Ectodermal cell (in vitro differentiated cells): Measurements from ENCODE around the gene ZDHHC14.

Experiments used
- H3K27ac ChIP-seq: 2 replicates; pipeline ENCODE4 v1.7.0; 2013; ENCODE audit warnings: mild to moderate bottlenecking, low read depth, low read length; ENCODE audit not compliant: insufficient read depth, poor library complexity, severe bottlenecking
- H3K27me3 ChIP-seq: 2 replicates; pipeline ENCODE4 v1.7.0; 2013; ENCODE audit warnings: mild to moderate bottlenecking, low read length; ENCODE audit not compliant: insufficient read depth, control insufficient read depth, poor library complexity, severe bottlenecking
- H3K36me3 ChIP-seq: one replicate; pipeline ENCODE4 v1.7.0; 2013; ENCODE audit warnings: low read length; ENCODE audit not compliant: control insufficient read depth, insufficient read depth
- H3K4me1 ChIP-seq: one replicate; pipeline ENCODE4 v1.7.0; 2013; ENCODE audit warnings: low read length; ENCODE audit not compliant: control insufficient read depth, insufficient read depth
- H3K4me3 ChIP-seq: 2 replicates; pipeline ENCODE4 v1.7.0; 2013; ENCODE audit warnings: low read depth, low read length, control low read depth; ENCODE audit not compliant: insufficient read depth
- H3K9me3 ChIP-seq: 2 replicates; pipeline ENCODE4 v1.7.0; 2013; ENCODE audit warnings: mild to moderate bottlenecking, low read length, moderate library complexity; ENCODE audit not compliant: control insufficient read depth
- whole genome bisulfite sequencing, 2 experiments: methylation state at CpG; one replicate each; pipeline ENCODE4 v1.1.7; 2013; ENCODE audit warnings: missing lambda C conversion rate in 2 of 2; 5-methylcytosine and 5-hydroxymethylcytosine counted together

The ZDHHC14 gene

GRCh38 chr6:157724960-157725741 lies 344.2 kb downstream of the ZDHHC14 start:
- no peaks in the 10 kb centered on the region for H3K9me3 ChIP-seq
- H3K4me1 ChIP-seq = no peaks in the 10 kb centered on the region
- WGBS, 2 experiments = 94 to 96% methylated on average over 10 of the region's 10 CpGs
- no peak overlapping the region for H3K27ac ChIP-seq
- peaks cover 5% of the 10 kb centered on the region for H3K27me3 ChIP-seq
- no peak overlapping the region for H3K4me3 ChIP-seq
- no peaks in the 10 kb centered on the region for H3K36me3 ChIP-seq

- Histone ChIP-seq H3K27me3 (peaks cover 5% of the 10 kb centered on the region), H3K4me1 (no peaks in the 10 kb centered on the region), H3K27ac (no peak overlapping the region), H3K36me3 (no peaks in the 10 kb centered on the region), H3K9me3 (no peaks in the 10 kb centered on the region), H3K4me3 (no peak overlapping the region)
- 96% methylated on average over 7 of the region's 7 CpGs for WGBS, 2 experiments
Observed at GRCh38 chr6:157725836-157726235, 344.8 kb downstream of the ZDHHC14 start.

GRCh38 chr6:157726892-157727628 lies 346.1 kb downstream of the ZDHHC14 start:
- no peak overlapping the region for H3K27ac ChIP-seq
- no peak overlapping the region for H3K4me3 ChIP-seq
- peaks cover 2% of the 10 kb centered on the region for H3K27me3 ChIP-seq
- H3K36me3 ChIP-seq = no peaks in the 10 kb centered on the region
- no peaks in the 10 kb centered on the region for H3K9me3 ChIP-seq
- H3K4me1 ChIP-seq = no peaks in the 10 kb centered on the region
- 94 to 95% methylated on average over 7 of the region's 7 CpGs for WGBS, 2 experiments
